Activated CD4-positive, CD25-positive, alpha-beta regulatory T cell (primary cell): ENCODE measurements around the gene ESCO1.

ENCODE experiments used
- DNase-seq, 4 experiments: peaks; one replicate each; lab custom pipeline; 2025; lab: John Stamatoyannopoulos, UW

Gene ESCO1

DNA sequence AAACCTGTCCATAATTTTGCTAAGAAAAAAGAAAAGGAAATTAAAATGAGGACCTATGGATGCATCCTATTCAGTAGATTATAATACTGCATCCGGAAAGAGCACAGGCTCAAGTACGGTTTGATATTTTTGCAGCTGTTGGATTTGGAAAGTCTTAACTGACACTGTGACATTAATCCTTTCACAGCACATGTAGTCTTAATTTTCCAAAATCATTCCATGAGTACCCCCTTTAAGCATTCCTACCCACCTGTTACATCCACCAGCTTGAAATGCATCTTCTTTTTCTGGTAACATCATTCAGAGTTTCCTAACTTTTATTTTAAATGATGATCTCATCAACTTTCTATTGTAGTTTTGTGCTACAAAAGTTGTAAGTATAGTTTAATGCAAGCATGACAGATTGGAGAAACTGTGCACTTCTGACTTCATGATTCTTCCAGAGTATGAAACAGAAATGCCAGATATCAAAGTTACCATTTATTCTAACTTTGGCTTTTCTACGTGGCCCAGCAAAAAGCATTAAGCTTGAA, 113.5 kb downstream of the ESCO1 start:
- no peak for DNase-seq

DNA sequence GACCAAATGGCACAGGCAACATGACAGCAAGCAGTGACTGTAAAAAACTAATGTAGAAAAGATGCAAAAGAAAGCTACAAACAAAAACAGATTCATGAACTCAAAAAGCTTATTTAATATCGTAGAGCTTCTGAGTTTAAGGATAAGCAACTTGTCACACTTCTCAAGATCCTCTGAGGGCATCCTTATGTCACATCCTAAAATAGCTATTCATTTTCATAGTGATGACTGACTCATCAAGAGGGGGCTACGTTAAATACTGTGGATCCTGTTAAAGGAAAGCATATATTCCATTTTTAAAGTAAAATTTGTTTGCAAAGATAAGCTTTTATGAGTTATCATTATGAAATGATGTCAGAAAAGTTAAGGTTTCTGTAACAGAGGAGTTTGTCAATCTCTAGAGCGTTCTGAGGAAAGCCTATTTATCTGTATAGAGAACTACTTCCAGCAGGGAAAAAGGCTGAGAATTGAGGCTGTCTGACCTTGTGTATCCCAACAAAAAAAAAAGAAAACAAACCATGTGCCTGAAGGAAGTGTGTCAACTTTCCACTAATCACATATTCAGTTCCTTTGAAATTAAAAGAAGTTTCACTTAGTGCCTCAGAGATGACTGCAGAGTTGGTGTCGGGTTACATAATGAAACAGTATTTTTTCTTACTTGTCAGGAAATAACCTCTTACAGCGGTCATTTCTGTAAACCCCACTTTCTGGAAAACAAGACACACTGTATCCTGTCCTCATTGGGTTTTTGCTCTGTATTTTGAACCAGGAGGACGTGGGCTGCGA, 115.5 kb downstream of the ESCO1 start:
- DNase-seq = no peak

DNA sequence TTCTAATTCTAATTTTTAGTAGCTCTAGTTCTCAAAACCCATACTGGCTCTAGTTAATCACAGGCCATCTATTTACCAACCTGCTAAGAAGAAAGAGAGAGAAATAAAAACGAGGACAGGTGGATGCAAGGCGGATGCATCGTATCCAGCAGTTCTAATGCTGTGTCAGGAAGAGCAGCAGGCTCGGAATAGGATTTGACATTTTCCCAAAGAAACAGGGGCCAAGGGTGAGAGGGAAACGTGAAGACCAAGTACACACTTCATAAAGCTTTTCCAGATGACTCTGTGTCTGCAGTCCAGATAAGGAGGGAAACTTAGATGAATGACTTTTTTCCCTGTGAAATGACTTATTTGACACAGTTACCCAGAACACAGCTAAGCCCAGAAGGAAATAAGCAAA, 117.5 kb downstream of the ESCO1 start:
- no peak for DNase-seq

DNA sequence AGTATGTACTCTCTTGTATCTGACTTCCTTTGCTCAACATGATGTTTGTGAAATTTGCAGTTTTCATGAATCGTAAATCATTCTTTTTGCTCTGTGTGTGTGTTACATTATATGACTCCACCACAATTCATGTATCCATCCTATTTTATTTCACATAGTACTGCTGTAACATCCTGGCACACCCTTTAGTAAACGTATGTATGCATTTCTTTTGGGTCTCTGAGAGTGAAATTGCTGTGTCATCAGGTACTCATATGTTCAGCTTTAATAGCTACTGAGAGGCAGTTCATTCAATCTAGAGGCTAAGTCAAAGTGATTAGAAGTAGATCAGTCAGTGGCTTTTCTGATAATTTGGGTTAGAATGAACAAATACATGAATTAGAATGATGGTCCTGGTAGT, 118.8 kb downstream of the ESCO1 start:
- DNase-seq = no peak

DNA sequence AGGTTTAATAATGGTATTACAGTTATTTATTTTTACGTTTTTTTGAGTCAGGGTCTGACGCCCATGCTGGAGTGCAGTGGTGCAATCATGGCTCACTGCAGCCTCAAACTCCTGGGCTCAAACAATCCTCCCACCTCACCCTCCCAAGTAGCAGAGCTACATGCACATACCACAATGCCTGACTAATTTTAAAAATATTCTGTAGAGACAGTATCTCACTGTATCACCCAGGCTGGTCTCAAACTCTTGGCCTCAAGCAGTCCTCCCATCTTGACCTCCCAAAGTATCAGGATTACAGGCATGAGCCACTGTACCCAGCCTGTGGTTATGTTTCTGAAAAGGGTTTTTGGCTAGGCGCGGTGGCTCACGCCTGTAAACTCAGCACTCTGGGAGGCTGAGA, 120.8 kb downstream of the ESCO1 start:
- DNase-seq = no peak
